Activated gamma-delta T cell treated with anti-CD3 and anti-CD28 coated beads, Interleukin-2, amount 50 U/mL, for 16 hours (primary cell): ENCODE data around the gene DNAJC7.

Experiments
- DNase-seq: peaks from one replicate; pipeline ENCODE4 v3.0.0-alpha.2; 2020; ENCODE audit warnings: low read depth

The DNAJC7 gene

GRCh38 chr17:42016941-42017865, at the start of gene DNAJC7:
TSS of gene DNAJC7 (minus strand) at chr17:42017439. CDS start at chr17:42017416, 23 bp downstream.
- peak; percentile 87 for DNase-seq

GRCh38 chr17:42065201-42065600, 48.0 kb upstream of the DNAJC7 start:
- DNase-seq = no peak

- no peak for DNase-seq
These were observed 45.4 kb upstream of the DNAJC7 start for GRCh38 chr17:42062681-42063080.

- no peak for DNase-seq
These were observed 44.6 kb upstream of the DNAJC7 start for GRCh38 chr17:42061646-42062487.

GRCh38 chr17:42060231-42060630, 43.0 kb upstream of the DNAJC7 start:
- no peak for DNase-seq

GRCh38 chr17:42059815-42060214, 42.6 kb upstream of the DNAJC7 start:
- no peak for DNase-seq

GRCh38 chr17:42058063-42058462, 40.8 kb upstream of the DNAJC7 start:
- no peak for DNase-seq

GRCh38 chr17:42056635-42057034, 39.4 kb upstream of the DNAJC7 start:
- no peak for DNase-seq

- DNase-seq = no peak
These were observed 38.3 kb upstream of the DNAJC7 start for GRCh38 chr17:42055496-42055895.

- DNase-seq = no peak
These were observed 37.8 kb upstream of the DNAJC7 start for GRCh38 chr17:42055027-42055426.

GRCh38 chr17:42053731-42054500, 36.7 kb upstream of the DNAJC7 start:
- no peak for DNase-seq

- no peak for DNase-seq
These were observed 35.2 kb upstream of the DNAJC7 start for GRCh38 chr17:42052346-42052877.

- DNase-seq = no peak
These were observed 34.4 kb upstream of the DNAJC7 start for GRCh38 chr17:42051645-42052044.

GRCh38 chr17:42051013-42051400, 33.8 kb upstream of the DNAJC7 start:
- no peak for DNase-seq

- peak; percentile 30 for DNase-seq
These were observed 33.3 kb upstream of the DNAJC7 start, which contains the start of gene C17orf113 for GRCh38 chr17:42050393-42051012. TSS of gene C17orf113 (minus strand) at chr17:42050601. CDS start at chr17:42043376, 7,225 bp downstream.

GRCh38 chr17:42049834-42050392, 32.7 kb upstream of the DNAJC7 start:
- DNase-seq = no peak

- no peak for DNase-seq
These were observed 30.1 kb upstream of the DNAJC7 start for GRCh38 chr17:42047343-42047742.

- no peak for DNase-seq
These were observed 28.5 kb upstream of the DNAJC7 start for GRCh38 chr17:42045719-42046118.

GRCh38 chr17:42042598-42043319, 25.5 kb upstream of the DNAJC7 start:
- no peak for DNase-seq

- no peak for DNase-seq
These were observed 24.4 kb upstream of the DNAJC7 start for GRCh38 chr17:42041619-42042018.
